Measurements from ENCODE around the gene MANF.
"Not testable (repeated sequence)": the region's sequence is repeated elsewhere in the genome, so short reads cannot be mapped to it uniquely, and the experiment has no call there.

MANF gene

GRCh38 chr3:51373658-51374421, 11.3 kb upstream of the MANF start:
- DNase-seq: no peak

- no peak for DNase-seq
Observed at GRCh38 chr3:51374456-51374855, 10.6 kb upstream of the MANF start.

GRCh38 chr3:51375136-51375535, 10.0 kb upstream of the MANF start:
- DNase-seq: no peak

- no peak for DNase-seq
Observed at GRCh38 chr3:51375571-51375970, 9.5 kb upstream of the MANF start.

GRCh38 chr3:51378065-51378464, 7.0 kb upstream of the MANF start:
- no peak for DNase-seq

- DNase-seq: no peak
Observed at GRCh38 chr3:51378726-51379125, 6.4 kb upstream of the MANF start.

GRCh38 chr3:51379301-51379700, 5.8 kb upstream of the MANF start:
- peak; percentile 41 for DNase-seq

GRCh38 chr3:51379746-51380455, 5.2 kb upstream of the MANF start:
- DNase-seq: no peak

GRCh38 chr3:51380601-51381332, 4.3 kb upstream of the MANF start:
- DNase-seq: no peak

GRCh38 chr3:51381333-51381705, 3.8 kb upstream of the MANF start:
- no peak for DNase-seq

GRCh38 chr3:51382076-51382745, 2.9 kb upstream of the MANF start:
- DNase-seq: no peak

GRCh38 chr3:51382947-51383578, 2.0 kb upstream of the MANF start:
- DNase-seq: no peak

GRCh38 chr3:51384055-51384725, 901 bp upstream of the MANF start:
- no peak for DNase-seq

- no peak for DNase-seq
Observed at GRCh38 chr3:51385621-51386091, 565 bp downstream of the MANF start.

GRCh38 chr3:51386159-51386851, 1.2 kb downstream of the MANF start:
- DNase-seq: no peak

GRCh38 chr3:51386852-51387229, 1.8 kb downstream of the MANF start:
- no peak for DNase-seq

- not testable (repeated sequence) for DNase-seq
Observed at GRCh38 chr3:51387281-51387680, 2.2 kb downstream of the MANF start.

GRCh38 chr3:51388286-51389029, 3.4 kb downstream of the MANF start:
- no peak for DNase-seq

GRCh38 chr3:51389423-51390183, 4.5 kb downstream of the MANF start:
- DNase-seq: no peak

All from NCI-H2171 treated with DMSO at 0.1 percent for 48 hours (cell line).